NCI-H345 (cell line): ENCODE results near the gene APMAP.

Experiments used
- DNase-seq: peaks from one replicate; lab custom pipeline; 2025; lab: John Stamatoyannopoulos, UW

APMAP gene

GRCh38 chr20:25024171-25024570 is 31.6 kb upstream of the APMAP start:
- no peak for DNase-seq

- no peak for DNase-seq
Measured at GRCh38 chr20:25023356-25023755, 30.8 kb upstream of the APMAP start.

GRCh38 chr20:25022680-25023079 is 30.1 kb upstream of the APMAP start:
- DNase-seq: peak; percentile 17

- DNase-seq: no peak
Measured at GRCh38 chr20:25021336-25021735, 28.8 kb upstream of the APMAP start.

GRCh38 chr20:25020901-25021301 is 28.4 kb upstream of the APMAP start:
- no peak for DNase-seq

GRCh38 chr20:25020345-25020744 is 27.8 kb upstream of the APMAP start:
- DNase-seq: no peak

- DNase-seq: no peak
Measured at GRCh38 chr20:25019381-25020155, 27.0 kb upstream of the APMAP start.

GRCh38 chr20:25018841-25019240 is 26.3 kb upstream of the APMAP start:
- DNase-seq: no peak

GRCh38 chr20:25018425-25018824 is 25.9 kb upstream of the APMAP start:
- DNase-seq: no peak

GRCh38 chr20:25017257-25017803 is 24.8 kb upstream of the APMAP start:
- DNase-seq: peak; percentile 93

- DNase-seq: no peak
Measured at GRCh38 chr20:25016471-25016870, 23.9 kb upstream of the APMAP start.

GRCh38 chr20:25015986-25016385 is 23.4 kb upstream of the APMAP start:
- no peak for DNase-seq

- DNase-seq: no peak
Measured at GRCh38 chr20:25014816-25015215, 22.3 kb upstream of the APMAP start.

GRCh38 chr20:25013478-25014380 is 21.2 kb upstream of the APMAP start:
- no peak for DNase-seq

GRCh38 chr20:25012616-25013189 is 20.2 kb upstream of the APMAP start:
- no peak for DNase-seq

GRCh38 chr20:25011831-25012241 is 19.3 kb upstream of the APMAP start:
- DNase-seq: no peak

- no peak for DNase-seq
Measured at GRCh38 chr20:25011261-25011660, 18.7 kb upstream of the APMAP start.

GRCh38 chr20:25009218-25010145 is 16.9 kb upstream of the APMAP start:
- peak; percentile 82 for DNase-seq

GRCh38 chr20:25008388-25009217 is 16.1 kb upstream of the APMAP start:
- DNase-seq: no peak
